ENCODE measurements around the gene HNRNPAB. TPM values are rescaled to one million over a fixed set of nuclear protein-coding genes. Genes with fewer than 3 reads are reported as not detected.
A peak's percentile ranks its signal among the peaks of the same experiment; 100 is the strongest.

The HNRNPAB gene
- total and polyA plus RNA-seq, 9 of the 15 experiments (the other 6 are each of a cell fraction or from before 2014, with no cell fraction given): 34.6 to 425 (median 236) TPM

DNA sequence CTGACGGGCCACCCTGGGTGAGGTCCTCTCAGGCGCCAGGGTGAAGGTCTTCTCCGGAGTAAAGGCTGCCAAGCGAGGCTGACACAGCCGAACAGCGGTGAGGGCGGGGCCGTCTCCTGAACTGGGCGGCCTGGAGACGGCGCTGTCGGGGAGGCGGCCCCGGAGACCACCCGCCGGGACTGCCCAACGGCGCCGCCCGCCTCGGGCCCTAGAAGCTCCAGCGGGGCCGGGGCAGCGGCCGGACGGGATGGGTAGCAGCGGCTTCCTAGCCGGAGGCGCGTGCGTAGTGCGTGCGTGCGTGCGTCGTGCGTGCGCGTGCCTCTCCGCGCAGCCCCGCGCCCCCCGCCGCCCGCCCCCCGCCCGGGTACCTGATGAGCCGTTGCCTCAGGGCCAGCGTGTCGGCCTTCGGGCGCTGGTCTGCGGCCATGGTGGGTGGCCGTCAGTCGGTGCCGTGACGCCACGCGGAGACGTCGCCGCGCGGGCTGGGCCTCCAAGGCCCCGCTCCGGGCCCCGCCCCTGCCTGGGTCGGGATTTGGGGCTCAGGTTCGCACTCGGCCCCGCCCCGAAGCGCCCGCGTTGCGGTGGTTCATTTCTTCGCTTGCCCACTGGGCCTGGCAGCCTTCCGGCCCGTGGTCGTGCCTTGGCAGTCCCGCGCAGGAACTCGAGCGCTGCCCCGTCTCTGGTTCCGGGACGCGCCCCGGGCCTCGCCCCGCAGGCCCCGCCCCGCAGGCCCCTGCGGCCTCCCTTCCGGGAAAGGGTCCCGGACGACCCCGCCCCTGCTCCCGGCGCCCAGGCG lies 28.0 kb downstream of the HNRNPAB start, which contains the start of gene PHYKPL (continued):
- no peak for TF ChIP-seq CSDE1 (IDR thresholded peaks at IDR 0.05)
- TF ChIP-seq MCM7 (IDR thresholded peaks at IDR 0.05): no peak
- TF ChIP-seq, protein P1, sequence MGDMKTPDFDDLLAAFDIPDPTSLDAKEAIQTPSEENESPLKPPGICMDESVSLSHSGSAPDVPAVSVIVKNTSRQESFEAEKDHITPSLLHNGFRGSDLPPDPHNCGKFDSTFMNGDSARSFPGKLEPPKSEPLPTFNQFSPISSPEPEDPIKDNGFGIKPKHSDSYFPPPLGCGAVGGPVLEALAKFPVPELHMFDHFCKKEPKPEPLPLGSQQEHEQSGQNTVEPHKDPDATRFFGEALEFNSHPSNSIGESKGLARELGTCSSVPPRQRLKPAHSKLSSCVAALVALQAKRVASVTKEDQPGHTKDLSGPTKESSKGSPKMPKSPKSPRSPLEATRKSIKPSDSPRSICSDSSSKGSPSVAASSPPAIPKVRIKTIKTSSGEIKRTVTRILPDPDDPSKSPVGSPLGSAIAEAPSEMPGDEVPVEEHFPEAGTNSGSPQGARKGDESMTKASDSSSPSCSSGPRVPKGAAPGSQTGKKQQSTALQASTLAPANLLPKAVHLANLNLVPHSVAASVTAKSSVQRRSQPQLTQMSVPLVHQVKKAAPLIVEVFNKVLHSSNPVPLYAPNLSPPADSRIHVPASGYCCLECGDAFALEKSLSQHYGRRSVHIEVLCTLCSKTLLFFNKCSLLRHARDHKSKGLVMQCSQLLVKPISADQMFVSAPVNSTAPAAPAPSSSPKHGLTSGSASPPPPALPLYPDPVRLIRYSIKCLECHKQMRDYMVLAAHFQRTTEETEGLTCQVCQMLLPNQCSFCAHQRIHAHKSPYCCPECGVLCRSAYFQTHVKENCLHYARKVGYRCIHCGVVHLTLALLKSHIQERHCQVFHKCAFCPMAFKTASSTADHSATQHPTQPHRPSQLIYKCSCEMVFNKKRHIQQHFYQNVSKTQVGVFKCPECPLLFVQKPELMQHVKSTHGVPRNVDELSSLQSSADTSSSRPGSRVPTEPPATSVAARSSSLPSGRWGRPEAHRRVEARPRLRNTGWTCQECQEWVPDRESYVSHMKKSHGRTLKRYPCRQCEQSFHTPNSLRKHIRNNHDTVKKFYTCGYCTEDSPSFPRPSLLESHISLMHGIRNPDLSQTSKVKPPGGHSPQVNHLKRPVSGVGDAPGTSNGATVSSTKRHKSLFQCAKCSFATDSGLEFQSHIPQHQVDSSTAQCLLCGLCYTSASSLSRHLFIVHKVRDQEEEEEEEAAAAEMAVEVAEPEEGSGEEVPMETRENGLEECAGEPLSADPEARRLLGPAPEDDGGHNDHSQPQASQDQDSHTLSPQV (IDR thresholded peaks at IDR 0.05): peak; percentile 28; the same call in 1 of the 2 replicates
- TF ChIP-seq MAFK (IDR thresholded peaks at IDR 0.05; ENCODE audit: low read length): no peak
- TF ChIP-seq EP400 (IDR thresholded peaks at IDR 0.05): peak; percentile 39; the same call in 1 of the 2 replicates
- no peak for TF ChIP-seq SREBF1 (IDR thresholded peaks at IDR 0.05; ENCODE audit: borderline replicate concordance, low read depth, low read length)
- peak; percentile 67; the same call in 1 of the 2 replicates for TF ChIP-seq ZNF24 (IDR thresholded peaks at IDR 0.05)
- TF ChIP-seq, protein P2, sequence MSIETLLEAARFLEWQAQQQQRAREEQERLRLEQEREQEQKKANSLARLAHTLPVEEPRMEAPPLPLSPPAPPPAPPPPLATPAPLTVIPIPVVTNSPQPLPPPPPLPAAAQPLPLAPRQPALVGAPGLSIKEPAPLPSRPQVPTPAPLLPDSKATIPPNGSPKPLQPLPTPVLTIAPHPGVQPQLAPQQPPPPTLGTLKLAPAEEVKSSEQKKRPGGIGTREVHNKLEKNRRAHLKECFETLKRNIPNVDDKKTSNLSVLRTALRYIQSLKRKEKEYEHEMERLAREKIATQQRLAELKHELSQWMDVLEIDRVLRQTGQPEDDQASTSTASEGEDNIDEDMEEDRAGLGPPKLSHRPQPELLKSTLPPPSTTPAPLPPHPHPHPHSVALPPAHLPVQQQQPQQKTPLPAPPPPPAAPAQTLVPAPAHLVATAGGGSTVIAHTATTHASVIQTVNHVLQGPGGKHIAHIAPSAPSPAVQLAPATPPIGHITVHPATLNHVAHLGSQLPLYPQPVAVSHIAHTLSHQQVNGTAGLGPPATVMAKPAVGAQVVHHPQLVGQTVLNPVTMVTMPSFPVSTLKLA (conservative IDR thresholded peaks at IDR 0.05): peak; percentile 9 to 36; a peak in 1 of 4 replicates
- TF ChIP-seq POLR2G (IDR thresholded peaks at IDR 0.05; ENCODE audit: low read depth, low read length): peak; percentile 84
- TF ChIP-seq HNRNPH1 (optimal IDR thresholded peaks at IDR 0.05; ENCODE audit: low read depth, low read length): no peak
- TF ChIP-seq, protein P3, sequence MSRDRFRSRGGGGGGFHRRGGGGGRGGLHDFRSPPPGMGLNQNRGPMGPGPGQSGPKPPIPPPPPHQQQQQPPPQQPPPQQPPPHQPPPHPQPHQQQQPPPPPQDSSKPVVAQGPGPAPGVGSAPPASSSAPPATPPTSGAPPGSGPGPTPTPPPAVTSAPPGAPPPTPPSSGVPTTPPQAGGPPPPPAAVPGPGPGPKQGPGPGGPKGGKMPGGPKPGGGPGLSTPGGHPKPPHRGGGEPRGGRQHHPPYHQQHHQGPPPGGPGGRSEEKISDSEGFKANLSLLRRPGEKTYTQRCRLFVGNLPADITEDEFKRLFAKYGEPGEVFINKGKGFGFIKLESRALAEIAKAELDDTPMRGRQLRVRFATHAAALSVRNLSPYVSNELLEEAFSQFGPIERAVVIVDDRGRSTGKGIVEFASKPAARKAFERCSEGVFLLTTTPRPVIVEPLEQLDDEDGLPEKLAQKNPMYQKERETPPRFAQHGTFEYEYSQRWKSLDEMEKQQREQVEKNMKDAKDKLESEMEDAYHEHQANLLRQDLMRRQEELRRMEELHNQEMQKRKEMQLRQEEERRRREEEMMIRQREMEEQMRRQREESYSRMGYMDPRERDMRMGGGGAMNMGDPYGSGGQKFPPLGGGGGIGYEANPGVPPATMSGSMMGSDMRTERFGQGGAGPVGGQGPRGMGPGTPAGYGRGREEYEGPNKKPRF (IDR thresholded peaks at IDR 0.05; ENCODE audit: low read depth, low read length): no peak
- no peak for TF ChIP-seq CBX2 (IDR thresholded peaks at IDR 0.05; ENCODE audit: insufficient read depth, low read length, poor library complexity, severe bottlenecking)
- TF ChIP-seq KLF6 (CRISPR knock-in tag; IDR thresholded peaks at IDR 0.05; ENCODE audit: borderline replicate concordance): no peak
- TF ChIP-seq PHF20 (IDR thresholded peaks at IDR 0.05; ENCODE audit: partially characterized antibody): peak; percentile 75
- TF ChIP-seq, protein P4, sequence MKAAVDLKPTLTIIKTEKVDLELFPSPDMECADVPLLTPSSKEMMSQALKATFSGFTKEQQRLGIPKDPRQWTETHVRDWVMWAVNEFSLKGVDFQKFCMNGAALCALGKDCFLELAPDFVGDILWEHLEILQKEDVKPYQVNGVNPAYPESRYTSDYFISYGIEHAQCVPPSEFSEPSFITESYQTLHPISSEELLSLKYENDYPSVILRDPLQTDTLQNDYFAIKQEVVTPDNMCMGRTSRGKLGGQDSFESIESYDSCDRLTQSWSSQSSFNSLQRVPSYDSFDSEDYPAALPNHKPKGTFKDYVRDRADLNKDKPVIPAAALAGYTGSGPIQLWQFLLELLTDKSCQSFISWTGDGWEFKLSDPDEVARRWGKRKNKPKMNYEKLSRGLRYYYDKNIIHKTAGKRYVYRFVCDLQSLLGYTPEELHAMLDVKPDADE (conservative IDR thresholded peaks at IDR 0.05; ENCODE audit: control insufficient read depth, low read depth, low read length): peak; percentile 33; the same call in 1 of the 2 replicates

Measured in K562 (cell line).